Fibroblast of mammary gland (primary cell): ENCODE data around the gene POFUT1.
A peak's percentile ranks its signal among the peaks of the same experiment; 100 is the strongest.

Source experiments
- DNase-seq: peaks from one replicate; pipeline ENCODE4 v3.0.0-alpha.2; 2010; ENCODE audit warnings: low read depth
- H3K4me3 ChIP-seq: 2 replicates; pipeline ENCODE4 v1.5.1; 2011; ENCODE audit warnings: low read depth, mild to moderate bottlenecking, low read length, moderate library complexity; ENCODE audit not compliant: control insufficient read depth
- TF ChIP-seq, protein P1 (sequence below): conservative IDR thresholded peaks from 2 replicates; pipeline ENCODE4 v1.5.1; 2011; ENCODE audit warnings: low read depth, low read length, inconsistent platforms; ENCODE audit not compliant: control insufficient read depth, insufficient read depth

POFUT1 gene

GRCh38 chr20:32203356-32204204 lies 4.1 kb upstream of the POFUT1 start:
- TF ChIP-seq, protein P1, sequence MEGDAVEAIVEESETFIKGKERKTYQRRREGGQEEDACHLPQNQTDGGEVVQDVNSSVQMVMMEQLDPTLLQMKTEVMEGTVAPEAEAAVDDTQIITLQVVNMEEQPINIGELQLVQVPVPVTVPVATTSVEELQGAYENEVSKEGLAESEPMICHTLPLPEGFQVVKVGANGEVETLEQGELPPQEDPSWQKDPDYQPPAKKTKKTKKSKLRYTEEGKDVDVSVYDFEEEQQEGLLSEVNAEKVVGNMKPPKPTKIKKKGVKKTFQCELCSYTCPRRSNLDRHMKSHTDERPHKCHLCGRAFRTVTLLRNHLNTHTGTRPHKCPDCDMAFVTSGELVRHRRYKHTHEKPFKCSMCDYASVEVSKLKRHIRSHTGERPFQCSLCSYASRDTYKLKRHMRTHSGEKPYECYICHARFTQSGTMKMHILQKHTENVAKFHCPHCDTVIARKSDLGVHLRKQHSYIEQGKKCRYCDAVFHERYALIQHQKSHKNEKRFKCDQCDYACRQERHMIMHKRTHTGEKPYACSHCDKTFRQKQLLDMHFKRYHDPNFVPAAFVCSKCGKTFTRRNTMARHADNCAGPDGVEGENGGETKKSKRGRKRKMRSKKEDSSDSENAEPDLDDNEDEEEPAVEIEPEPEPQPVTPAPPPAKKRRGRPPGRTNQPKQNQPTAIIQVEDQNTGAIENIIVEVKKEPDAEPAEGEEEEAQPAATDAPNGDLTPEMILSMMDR = no peak
- no peak for DNase-seq
- H3K4me3 ChIP-seq = no peak overlapping the region

DNA sequence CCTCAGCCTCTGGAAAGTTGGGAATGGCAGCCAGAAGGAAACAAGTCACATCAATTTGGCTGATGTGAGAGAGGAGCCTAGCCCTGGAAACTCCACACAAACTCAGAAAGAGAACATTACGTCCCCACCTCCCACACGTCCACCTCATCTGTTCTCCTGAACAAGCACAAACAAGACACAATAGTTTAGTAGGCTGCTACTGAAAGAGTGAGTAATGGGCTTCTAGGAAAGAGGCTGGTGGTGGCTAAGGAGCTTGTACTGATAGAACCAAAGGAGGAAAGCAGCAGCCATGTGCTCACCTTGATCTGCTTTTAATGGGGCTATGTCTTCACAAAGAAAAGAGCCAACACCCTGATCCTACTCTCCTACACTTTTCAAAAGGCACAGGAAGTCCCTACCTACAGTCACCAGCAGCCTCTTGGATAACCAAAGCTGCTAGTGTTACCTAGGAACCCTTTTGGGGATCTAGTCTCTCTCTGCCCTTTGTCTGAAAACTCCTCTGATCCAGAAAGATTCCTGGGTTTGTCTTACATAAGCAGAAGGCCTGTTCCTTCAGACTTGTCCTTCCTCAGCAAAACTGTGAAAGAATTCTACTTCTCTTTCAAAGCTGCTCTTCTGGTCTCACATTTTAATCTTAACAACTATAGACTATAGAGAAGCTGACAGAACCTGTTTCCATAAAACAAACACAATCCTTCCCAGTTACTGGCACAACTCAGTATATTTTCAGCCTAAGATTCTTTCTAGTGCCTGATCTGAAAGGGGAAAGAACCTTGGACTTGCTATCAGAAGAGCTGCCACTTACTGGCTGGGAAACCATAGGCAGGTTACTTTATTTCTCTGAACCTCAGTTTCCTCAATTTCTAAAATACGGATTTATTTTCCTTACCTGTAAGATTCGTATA lies 3.2 kb upstream of the POFUT1 start:
- TF ChIP-seq, protein P1 = no peak
- DNase-seq = peak; percentile 63
- H3K4me3 ChIP-seq = no peak overlapping the region

- no peak overlapping the region for H3K4me3 ChIP-seq
- DNase-seq = peak; percentile 24
- TF ChIP-seq, protein P1 = no peak
Measured at GRCh38 chr20:32205110-32205842, 2.4 kb upstream of the POFUT1 start.

GRCh38 chr20:32205843-32206759 lies 1.6 kb upstream of the POFUT1 start:
- peak overlapping the region; percentile 92 for H3K4me3 ChIP-seq
- no peak for DNase-seq
- TF ChIP-seq, protein P1 = no peak

GRCh38 chr20:32206760-32207625 lies 687 bp upstream of the POFUT1 start:
- no peak for DNase-seq
- peak overlapping the region; percentile 92 for H3K4me3 ChIP-seq
- TF ChIP-seq, protein P1 = no peak
